Prostate gland (tissue), 2 donors: ENCODE measurements around the gene EPHB4.

Experiments used
- POLR2A ChIP-seq: fragments of 450-650 bp; IDR thresholded peaks from one replicate; pipeline ENCODE4 v1.6.1; 2016; ENCODE audit warnings: antibody characterized with exemption, mild to moderate bottlenecking
- TF ChIP-seq, protein P1 (sequence below), 4 experiments: fragments of 200-600 bp in 2 of 4; fragments of 450-650 bp in 2 of 4; sonication (generic) in 2 of 4; IDR thresholded peaks; 1 replicate in 3 of 4; 2 replicates in 1 of 4; pipeline ENCODE4 v1.5.1; 2016 to 2019; ENCODE audit warnings: antibody characterized with exemption in 4 of 4, mild to moderate bottlenecking in 2 of 4, moderate library complexity in 2 of 4

GRCh38 chr7:100794741-100795140 lies 32.6 kb downstream of the EPHB4 start:
- TF ChIP-seq POLR2A: no peak
- TF ChIP-seq, protein P1, sequence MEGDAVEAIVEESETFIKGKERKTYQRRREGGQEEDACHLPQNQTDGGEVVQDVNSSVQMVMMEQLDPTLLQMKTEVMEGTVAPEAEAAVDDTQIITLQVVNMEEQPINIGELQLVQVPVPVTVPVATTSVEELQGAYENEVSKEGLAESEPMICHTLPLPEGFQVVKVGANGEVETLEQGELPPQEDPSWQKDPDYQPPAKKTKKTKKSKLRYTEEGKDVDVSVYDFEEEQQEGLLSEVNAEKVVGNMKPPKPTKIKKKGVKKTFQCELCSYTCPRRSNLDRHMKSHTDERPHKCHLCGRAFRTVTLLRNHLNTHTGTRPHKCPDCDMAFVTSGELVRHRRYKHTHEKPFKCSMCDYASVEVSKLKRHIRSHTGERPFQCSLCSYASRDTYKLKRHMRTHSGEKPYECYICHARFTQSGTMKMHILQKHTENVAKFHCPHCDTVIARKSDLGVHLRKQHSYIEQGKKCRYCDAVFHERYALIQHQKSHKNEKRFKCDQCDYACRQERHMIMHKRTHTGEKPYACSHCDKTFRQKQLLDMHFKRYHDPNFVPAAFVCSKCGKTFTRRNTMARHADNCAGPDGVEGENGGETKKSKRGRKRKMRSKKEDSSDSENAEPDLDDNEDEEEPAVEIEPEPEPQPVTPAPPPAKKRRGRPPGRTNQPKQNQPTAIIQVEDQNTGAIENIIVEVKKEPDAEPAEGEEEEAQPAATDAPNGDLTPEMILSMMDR (IDR thresholded peaks at IDR 0.05): no peak
